GM21737 (cell line): ENCODE results near the gene HNRNPLL.

Experiments used
- ATAC-seq: cut with Tn5 transposase; IDR thresholded peaks from one replicate; pipeline ENCODE4 v1.9.1; 2021; ENCODE audit warnings: mild to moderate bottlenecking, moderate library complexity; ENCODE audit not compliant: unreplicated experiment

The HNRNPLL gene

GRCh38 chr2:38533757-38534545 lies 68.8 kb downstream of the HNRNPLL start:
- ATAC-seq = no peak

GRCh38 chr2:38533180-38533579 lies 69.5 kb downstream of the HNRNPLL start:
- ATAC-seq = peak; percentile 95

- no peak for ATAC-seq
These were observed 70.4 kb downstream of the HNRNPLL start for GRCh38 chr2:38532366-38532765.

GRCh38 chr2:38529208-38529607 lies 73.5 kb downstream of the HNRNPLL start:
- no peak for ATAC-seq

GRCh38 chr2:38528534-38528933 lies 74.2 kb downstream of the HNRNPLL start:
- ATAC-seq = no peak

GRCh38 chr2:38528008-38528442 lies 74.7 kb downstream of the HNRNPLL start:
- no peak for ATAC-seq

- no peak for ATAC-seq
These were observed 75.3 kb downstream of the HNRNPLL start for GRCh38 chr2:38527338-38528007.

- no peak for ATAC-seq
These were observed 76.5 kb downstream of the HNRNPLL start for GRCh38 chr2:38526195-38526594.

GRCh38 chr2:38524580-38524979 lies 78.1 kb downstream of the HNRNPLL start:
- ATAC-seq = no peak

GRCh38 chr2:38523728-38524437 lies 78.8 kb downstream of the HNRNPLL start:
- no peak for ATAC-seq

GRCh38 chr2:38522754-38523349 lies 79.9 kb downstream of the HNRNPLL start:
- ATAC-seq = no peak

GRCh38 chr2:38521835-38522234 lies 80.9 kb downstream of the HNRNPLL start:
- ATAC-seq = no peak

- ATAC-seq = no peak
These were observed 85.4 kb downstream of the HNRNPLL start for GRCh38 chr2:38517284-38517683.

- ATAC-seq = no peak
These were observed 86.2 kb downstream of the HNRNPLL start for GRCh38 chr2:38516526-38516925.

- ATAC-seq = no peak
These were observed 86.6 kb downstream of the HNRNPLL start for GRCh38 chr2:38516122-38516521.

GRCh38 chr2:38515155-38516074 lies 87.3 kb downstream of the HNRNPLL start:
- no peak for ATAC-seq

GRCh38 chr2:38514603-38515154 lies 88.0 kb downstream of the HNRNPLL start:
- ATAC-seq = no peak

- no peak for ATAC-seq
These were observed 90.5 kb downstream of the HNRNPLL start for GRCh38 chr2:38512211-38512610.
